Hindlimb muscle (tissue), 1 donor: ENCODE results near the gene DAGLA. TPM values are rescaled to one million over a fixed set of nuclear protein-coding genes. Genes with fewer than 3 reads are reported as not detected.
"Not testable (repeated sequence)": the region's sequence is repeated elsewhere in the genome, so short reads cannot be mapped to it uniquely, and the experiment has no call there.

Experiments
- DNase-seq: peaks from one replicate; pipeline ENCODE4 v3.0.0-alpha.2; 2013
- polyA plus RNA-seq: library from polyadenylated mRNA; unstranded; fragments of 120-200 nt; gene quantifications from one replicate; pipeline ENCODE4 v1.2.1, GENCODE V29; 2013; ENCODE audit not compliant: insufficient read length

DAGLA gene
- polyA plus RNA-seq, 1 donor, result 8.2 TPM

- no peak for DNase-seq
These were observed 12.4 kb upstream of the DAGLA start for GRCh38 chr11:61667684-61668305.

- DNase-seq, result no peak
These were observed 10.8 kb upstream of the DAGLA start for GRCh38 chr11:61669417-61669816.

GRCh38 chr11:61670626-61671025 is 9.6 kb upstream of the DAGLA start:
- DNase-seq, result no peak

GRCh38 chr11:61671527-61671926 is 8.7 kb upstream of the DAGLA start:
- no peak for DNase-seq

- DNase-seq, result not testable (repeated sequence)
These were observed 6.2 kb upstream of the DAGLA start for GRCh38 chr11:61673946-61674467.

GRCh38 chr11:61675826-61676225 is 4.4 kb upstream of the DAGLA start:
- DNase-seq, result no peak

- DNase-seq, result no peak
These were observed 895 bp upstream of the DAGLA start for GRCh38 chr11:61679296-61679695.

- DNase-seq, result no peak
These were observed 531 bp downstream of the DAGLA start for GRCh38 chr11:61680622-61681221.

GRCh38 chr11:61682093-61682732 is 2.0 kb downstream of the DAGLA start:
- DNase-seq, result no peak

GRCh38 chr11:61682906-61683675 is 2.9 kb downstream of the DAGLA start:
- no peak for DNase-seq

GRCh38 chr11:61683961-61684869 is 4.0 kb downstream of the DAGLA start:
- no peak for DNase-seq

GRCh38 chr11:61684870-61685616 is 4.9 kb downstream of the DAGLA start:
- no peak for DNase-seq

- no peak for DNase-seq
These were observed 5.4 kb downstream of the DAGLA start for GRCh38 chr11:61685617-61685967.

- no peak for DNase-seq
These were observed 5.9 kb downstream of the DAGLA start for GRCh38 chr11:61686066-61686465.

- no peak for DNase-seq
These were observed 6.3 kb downstream of the DAGLA start for GRCh38 chr11:61686469-61686868.

- DNase-seq, result no peak
These were observed 7.2 kb downstream of the DAGLA start for GRCh38 chr11:61687420-61687819.

- DNase-seq, result peak; percentile 47
These were observed 8.4 kb downstream of the DAGLA start for GRCh38 chr11:61688365-61689163.

GRCh38 chr11:61689164-61689496 is 8.9 kb downstream of the DAGLA start:
- no peak for DNase-seq

- DNase-seq, result no peak
These were observed 10.7 kb downstream of the DAGLA start for GRCh38 chr11:61690706-61691379.
